ENCODE data around the gene DEF6.
"Not testable (repeated sequence)": the region's sequence is repeated elsewhere in the genome, so short reads cannot be mapped to it uniquely, and the experiment has no call there.

DNA sequence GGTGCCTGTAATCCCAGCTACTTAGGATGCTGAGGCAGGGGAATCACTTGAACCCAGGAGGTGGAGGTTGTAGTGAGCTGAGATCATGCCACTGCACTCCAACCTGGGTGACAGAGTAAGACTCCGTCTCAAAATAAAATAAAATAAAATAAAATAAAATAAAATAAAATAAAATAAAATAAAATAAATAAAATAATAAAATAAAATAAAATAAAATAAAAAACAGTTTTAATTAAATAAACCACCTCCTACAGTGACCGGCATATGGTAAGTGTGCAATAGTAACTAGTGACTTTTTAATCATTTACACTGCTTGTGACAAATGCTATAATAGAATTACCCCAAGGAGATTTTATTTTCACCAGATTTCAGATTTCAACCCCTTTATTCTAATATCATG lies 10.9 kb downstream of the DEF6 start:
- TF ChIP-seq, protein P1, sequence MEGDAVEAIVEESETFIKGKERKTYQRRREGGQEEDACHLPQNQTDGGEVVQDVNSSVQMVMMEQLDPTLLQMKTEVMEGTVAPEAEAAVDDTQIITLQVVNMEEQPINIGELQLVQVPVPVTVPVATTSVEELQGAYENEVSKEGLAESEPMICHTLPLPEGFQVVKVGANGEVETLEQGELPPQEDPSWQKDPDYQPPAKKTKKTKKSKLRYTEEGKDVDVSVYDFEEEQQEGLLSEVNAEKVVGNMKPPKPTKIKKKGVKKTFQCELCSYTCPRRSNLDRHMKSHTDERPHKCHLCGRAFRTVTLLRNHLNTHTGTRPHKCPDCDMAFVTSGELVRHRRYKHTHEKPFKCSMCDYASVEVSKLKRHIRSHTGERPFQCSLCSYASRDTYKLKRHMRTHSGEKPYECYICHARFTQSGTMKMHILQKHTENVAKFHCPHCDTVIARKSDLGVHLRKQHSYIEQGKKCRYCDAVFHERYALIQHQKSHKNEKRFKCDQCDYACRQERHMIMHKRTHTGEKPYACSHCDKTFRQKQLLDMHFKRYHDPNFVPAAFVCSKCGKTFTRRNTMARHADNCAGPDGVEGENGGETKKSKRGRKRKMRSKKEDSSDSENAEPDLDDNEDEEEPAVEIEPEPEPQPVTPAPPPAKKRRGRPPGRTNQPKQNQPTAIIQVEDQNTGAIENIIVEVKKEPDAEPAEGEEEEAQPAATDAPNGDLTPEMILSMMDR (IDR thresholded peaks at IDR 0.05) = not testable (repeated sequence)
- TF ChIP-seq, protein P2, sequence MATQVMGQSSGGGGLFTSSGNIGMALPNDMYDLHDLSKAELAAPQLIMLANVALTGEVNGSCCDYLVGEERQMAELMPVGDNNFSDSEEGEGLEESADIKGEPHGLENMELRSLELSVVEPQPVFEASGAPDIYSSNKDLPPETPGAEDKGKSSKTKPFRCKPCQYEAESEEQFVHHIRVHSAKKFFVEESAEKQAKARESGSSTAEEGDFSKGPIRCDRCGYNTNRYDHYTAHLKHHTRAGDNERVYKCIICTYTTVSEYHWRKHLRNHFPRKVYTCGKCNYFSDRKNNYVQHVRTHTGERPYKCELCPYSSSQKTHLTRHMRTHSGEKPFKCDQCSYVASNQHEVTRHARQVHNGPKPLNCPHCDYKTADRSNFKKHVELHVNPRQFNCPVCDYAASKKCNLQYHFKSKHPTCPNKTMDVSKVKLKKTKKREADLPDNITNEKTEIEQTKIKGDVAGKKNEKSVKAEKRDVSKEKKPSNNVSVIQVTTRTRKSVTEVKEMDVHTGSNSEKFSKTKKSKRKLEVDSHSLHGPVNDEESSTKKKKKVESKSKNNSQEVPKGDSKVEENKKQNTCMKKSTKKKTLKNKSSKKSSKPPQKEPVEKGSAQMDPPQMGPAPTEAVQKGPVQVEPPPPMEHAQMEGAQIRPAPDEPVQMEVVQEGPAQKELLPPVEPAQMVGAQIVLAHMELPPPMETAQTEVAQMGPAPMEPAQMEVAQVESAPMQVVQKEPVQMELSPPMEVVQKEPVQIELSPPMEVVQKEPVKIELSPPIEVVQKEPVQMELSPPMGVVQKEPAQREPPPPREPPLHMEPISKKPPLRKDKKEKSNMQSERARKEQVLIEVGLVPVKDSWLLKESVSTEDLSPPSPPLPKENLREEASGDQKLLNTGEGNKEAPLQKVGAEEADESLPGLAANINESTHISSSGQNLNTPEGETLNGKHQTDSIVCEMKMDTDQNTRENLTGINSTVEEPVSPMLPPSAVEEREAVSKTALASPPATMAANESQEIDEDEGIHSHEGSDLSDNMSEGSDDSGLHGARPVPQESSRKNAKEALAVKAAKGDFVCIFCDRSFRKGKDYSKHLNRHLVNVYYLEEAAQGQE (IDR thresholded peaks at IDR 0.05; ENCODE audit: insufficient read depth in 1 of 2, low read depth in 2 of 2, low read length in 1 of 2) = not testable (repeated sequence)
- not testable (repeated sequence) for TF ChIP-seq POLR2AphosphoS5 (IDR thresholded peaks at IDR 0.05; ENCODE audit: low read depth, low read length)

Data from Panc1 (cell line).